K562 (cell line): ENCODE data around the gene SSR2. TPM values are rescaled to one million over a fixed set of nuclear protein-coding genes. Genes with fewer than 3 reads are reported as not detected.

Source experiments
- CBX1 ChIP-seq: sonication (generic); IDR thresholded peaks from 2 replicates; pipeline ENCODE4 v1.6.1; 2016; ENCODE audit warnings: antibody characterized with exemption, low read depth, mild to moderate bottlenecking
- CREM ChIP-seq: IDR thresholded peaks from 2 replicates; pipeline ENCODE4 v1.6.1; 2014; ENCODE audit warnings: antibody characterized with exemption, low read depth
- CTCFL ChIP-seq: IDR thresholded peaks from 2 replicates; pipeline ENCODE4 v1.6.1; 2011; ENCODE audit warnings: borderline replicate concordance, low read depth, mild to moderate bottlenecking, moderate library complexity, low read length; ENCODE audit not compliant: insufficient read depth, poor library complexity, severe bottlenecking
- MAZ ChIP-seq, 2 experiments: fragments of 450-650 bp in 1 of 2; sonication (generic) in 1 of 2; formaldehyde crosslinking; IDR thresholded peaks in 1 of 2; conservative IDR thresholded peaks in 1 of 2; 2 replicates each; pipeline versions ENCODE4 v1.4.0 to v1.5.0; 2020; ENCODE audit warnings: mild to moderate bottlenecking in 1 of 2, missing genetic modification reagents in 1 of 2
- MEIS2 ChIP-seq: fragments of 450-650 bp; IDR thresholded peaks from 2 replicates; pipeline ENCODE4 v1.6.1; 2014; ENCODE audit warnings: mild to moderate bottlenecking; ENCODE audit not compliant: partially characterized antibody
- MLLT1 ChIP-seq, 2 experiments: fragments of 450-650 bp; IDR thresholded peaks; 2 replicates each; pipeline ENCODE4 v1.6.1; 2016
- PTBP1 ChIP-seq: fragments of 200-400 bp; formaldehyde crosslinking; IDR thresholded peaks from 2 replicates; pipeline ENCODE4 v1.6.1; 2017; ENCODE audit warnings: low read depth, low read length
- RBBP5 ChIP-seq: fragments of 200-600 bp; sonication (generic); IDR thresholded peaks from 2 replicates; pipeline ENCODE4 v1.6.1; 2012; ENCODE audit warnings: borderline replicate concordance, mild to moderate bottlenecking, low read length, control low read depth, inconsistent platforms; ENCODE audit not compliant: insufficient read depth, poor library complexity, severe bottlenecking
- TFAP4 ChIP-seq: sonication (generic); formaldehyde crosslinking; IDR thresholded peaks from 2 replicates; pipeline ENCODE4 v1.8.0; 2022; ENCODE audit warnings: missing genetic modification reagents, mild to moderate bottlenecking, moderate library complexity, borderline replicate concordance
- THAP7 ChIP-seq: fragments of 250-450 bp; sonication (Bioruptor Pico); IDR thresholded peaks from 2 replicates; pipeline ENCODE4 v1.5.0; 2021
- ZFP91 ChIP-seq: sonication (generic); formaldehyde crosslinking; IDR thresholded peaks from 2 replicates; pipeline ENCODE4 v1.8.0; 2022; ENCODE audit warnings: mild to moderate bottlenecking, missing genetic modification reagents
- ZNF121 ChIP-seq: sonication (generic); formaldehyde crosslinking; conservative IDR thresholded peaks from 2 replicates; pipeline ENCODE4 v1.8.0; 2022; ENCODE audit warnings: missing genetic modification reagents
- ZNF140 ChIP-seq: fragments of 250-450 bp; sonication (Bioruptor Pico); IDR thresholded peaks from 2 replicates; pipeline ENCODE4 v1.8.0; 2021; ENCODE audit warnings: moderate library complexity, mild to moderate bottlenecking, inconsistent platforms
- ZNF3 ChIP-seq: fragments of 250-450 bp; sonication (Bioruptor Pico); IDR thresholded peaks from 2 replicates; pipeline ENCODE4 v1.5.0; 2021; ENCODE audit warnings: mild to moderate bottlenecking, moderate library complexity
- ZNF512 ChIP-seq: IDR thresholded peaks from 2 replicates; pipeline ENCODE4 v1.6.1; 2016; ENCODE audit warnings: missing genetic modification characterization, missing compliant biosample characterization
- polyA plus RNA-seq, 8 experiments: library from polyadenylated mRNA; depleted of rRNA in 4 of 8; stranded (reverse) in 5 of 8; unstranded in 3 of 8; fragments of >200 nt; fragmentation: Nextera tagmentation in 2 of 8; fragmentation: Illumina TruSeq in 1 of 8; extraction: Ambion mirVana in 2 of 8; extraction: Trizol in 1 of 8; gene quantifications; 2 replicates each; pipeline versions ENCODE4 v1.2.1 to v1.2.3, GENCODE V29; 2011 to 2014; ENCODE audit warnings: inconsistent platforms in 1 of 8, missing spikeins in 1 of 8
- total RNA-seq, 7 experiments: library from RNA; depleted of rRNA in 6 of 7; stranded (reverse); fragments of >200 nt in 6 of 7; fragmentation: Illumina TruSeq in 2 of 7; extraction: Trizol in 2 of 7; gene quantifications; 2 replicates each; pipeline versions ENCODE4 v1.2.1 to v1.2.3, GENCODE V29; 2011 to 2021; ENCODE audit warnings: low replicate concordance in 1 of 7

SSR2 gene
- total and polyA plus RNA-seq, 9 of the 15 experiments (the other 6 are each of a cell fraction or from before 2014, with no cell fraction given): 161 to 411 (median 240) TPM

GRCh38 chr1:156052862-156053767, 32.4 kb upstream of the SSR2 start (continued):
- TF ChIP-seq MEIS2 (peak; percentile 40), ZNF121 (peak; percentile 90), THAP7 (no peak), CREM (peak; percentile 31), PTBP1 (0 out of 2 replicates have a peak, but pooled peaks have one; percentile 29), ZNF512 (no peak), ZNF140 (CRISPR knock-in tag) (no peak), ZNF3 (peak; percentile 98), CTCFL (peak; percentile 94), MLLT1 (IDR thresholded peaks at IDR 0.05) (0 out of 4 replicates have a peak, but pooled peaks of 1 of the 2 experiments have one; percentile 18), MAZ (CRISPR knock-in tag; conservative IDR thresholded peaks at IDR 0.05 in 1 of 2, IDR thresholded peaks at IDR 0.05 in 1 of 2) (peak; percentile 64 to 86), TFAP4 (CRISPR knock-in tag) (peak; percentile 37; the same call in 1 of the 2 replicates), ZFP91 (no peak), RBBP5 (peak; percentile 45), CBX1 (0 out of 2 replicates have a peak, but pooled peaks have one; percentile 43)
